Loucy (cell line): ENCODE data around the gene SERINC1.

Experiments
- EZH2phosphoT487 ChIP-seq: fragments of 200-600 bp; IDR thresholded peaks from 2 replicates; pipeline ENCODE4 v1.6.1; 2018; ENCODE audit warnings: antibody characterized with exemption, mild to moderate bottlenecking, moderate library complexity, borderline replicate concordance
- TF ChIP-seq, protein P1 (sequence below): fragments of 200-600 bp; sonication (generic); conservative IDR thresholded peaks from 2 replicates; pipeline ENCODE4 v1.5.1; 2014; ENCODE audit warnings: mild to moderate bottlenecking, antibody characterized with exemption, low read length

DNA sequence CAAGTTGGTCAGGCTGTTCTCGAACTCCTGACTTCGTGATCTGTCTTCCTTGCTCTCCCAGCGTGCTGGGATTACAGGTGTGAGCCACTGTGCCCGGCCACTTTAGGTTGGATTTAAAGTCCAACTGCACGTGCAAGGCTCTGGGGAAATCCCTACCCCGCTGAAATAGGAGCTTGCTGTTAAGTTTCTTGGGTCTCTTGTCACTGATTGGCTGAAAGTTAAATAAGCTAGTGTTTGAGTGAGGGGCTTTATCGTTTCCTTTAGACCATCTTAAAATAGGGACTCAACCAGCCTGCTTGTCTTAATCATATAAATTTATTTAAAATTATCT lies 11.1 kb upstream of the SERINC1 start:
- TF ChIP-seq, protein P1, sequence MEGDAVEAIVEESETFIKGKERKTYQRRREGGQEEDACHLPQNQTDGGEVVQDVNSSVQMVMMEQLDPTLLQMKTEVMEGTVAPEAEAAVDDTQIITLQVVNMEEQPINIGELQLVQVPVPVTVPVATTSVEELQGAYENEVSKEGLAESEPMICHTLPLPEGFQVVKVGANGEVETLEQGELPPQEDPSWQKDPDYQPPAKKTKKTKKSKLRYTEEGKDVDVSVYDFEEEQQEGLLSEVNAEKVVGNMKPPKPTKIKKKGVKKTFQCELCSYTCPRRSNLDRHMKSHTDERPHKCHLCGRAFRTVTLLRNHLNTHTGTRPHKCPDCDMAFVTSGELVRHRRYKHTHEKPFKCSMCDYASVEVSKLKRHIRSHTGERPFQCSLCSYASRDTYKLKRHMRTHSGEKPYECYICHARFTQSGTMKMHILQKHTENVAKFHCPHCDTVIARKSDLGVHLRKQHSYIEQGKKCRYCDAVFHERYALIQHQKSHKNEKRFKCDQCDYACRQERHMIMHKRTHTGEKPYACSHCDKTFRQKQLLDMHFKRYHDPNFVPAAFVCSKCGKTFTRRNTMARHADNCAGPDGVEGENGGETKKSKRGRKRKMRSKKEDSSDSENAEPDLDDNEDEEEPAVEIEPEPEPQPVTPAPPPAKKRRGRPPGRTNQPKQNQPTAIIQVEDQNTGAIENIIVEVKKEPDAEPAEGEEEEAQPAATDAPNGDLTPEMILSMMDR: no peak
- TF ChIP-seq EZH2phosphoT487: no peak
